GM12878 (cell line): Measurements from ENCODE around the gene CDC16. TPM values are rescaled to one million over a fixed set of nuclear protein-coding genes. Genes with fewer than 3 reads are reported as not detected.
A peak's percentile ranks its signal among the peaks of the same experiment; 100 is the strongest.

ENCODE experiments used
- ATAC-seq: fragments of 200-7000 bp; cut with Tn5 transposase; 3 replicates; pipeline ENCODE4 v1.9.1; 2020; ENCODE audit warnings: mild to moderate bottlenecking, moderate library complexity
- BruUV-seq: library from RNA; stranded (reverse); fragments of 400-500 nt; replicated peaks from 2 replicates; lab custom pipeline; 2021; lab: Mats Ljungman, UMichigan
- CTCF ChIA-PET: fragments of 300-600 bp; sonication (Branson Sonifier 250); formaldehyde crosslinking; extraction: SDS; loops from one replicate; lab custom pipeline; 2021; ENCODE audit warnings: inconsistent platforms; lab: Yijun Ruan, JAX
- POLR2A ChIA-PET: fragments of 350-600 bp; formaldehyde crosslinking; extraction: SDS; loops from one replicate; lab custom pipeline; 2021; ENCODE audit warnings: inconsistent platforms; lab: Charles Lee
- RAD21 ChIA-PET: fragments of 300-600 bp; sonication (Branson Sonifier 250); formaldehyde crosslinking; loops from one replicate; lab custom pipeline; 2023; ENCODE audit warnings: antibody characterized with exemption; ENCODE audit not compliant: unreplicated experiment; lab: Charles Lee
- SMC1A ChIA-PET: fragments of 300-600 bp; sonication (Branson Sonifier 250); formaldehyde crosslinking; loops from one replicate; lab custom pipeline; 2023; ENCODE audit not compliant: unreplicated experiment, uncharacterized antibody; lab: Charles Lee
- DNase-seq: peaks from one replicate; pipeline ENCODE4 v3.0.0-alpha.2; 2011; ENCODE audit warnings: low read depth, low spot score
- FAIRE-seq: peaks from 3 replicates; lab custom pipeline; 2011; peaks lifted over from hg19 to GRCh38; lab: Jason Lieb, UNC
- H2AFZ ChIP-seq: 2 replicates; pipeline ENCODE4 v1.6.0; 2011; ENCODE audit warnings: low read depth, low read length, control low read depth; ENCODE audit not compliant: control insufficient read depth
- H3K27ac ChIP-seq: 2 replicates; pipeline ENCODE4 v1.5.1; 2011; ENCODE audit warnings: control low read depth; ENCODE audit not compliant: control insufficient read depth, insufficient read depth
- H3K27me3 ChIP-seq, 2 experiments: replicated peaks in 1 of 2; 2 replicates each; pipeline versions ENCODE4 v1.6.0 to v1.6.1; 2011; ENCODE audit warnings: low read length in 1 of 2; ENCODE audit not compliant: control insufficient read depth in 2 of 2, insufficient read depth in 2 of 2
- H3K36me3 ChIP-seq, 2 experiments: 2 replicates each; pipeline ENCODE4 v1.5.1; 2011; ENCODE audit warnings: low read length in 1 of 2; ENCODE audit not compliant: control insufficient read depth in 2 of 2, insufficient read depth in 2 of 2
- H3K4me1 ChIP-seq: 2 replicates; pipeline ENCODE4 v1.6.1; 2011; ENCODE audit warnings: mild to moderate bottlenecking, low read length, moderate library complexity, mixed read lengths; ENCODE audit not compliant: control insufficient read depth, insufficient read depth
- H3K4me2 ChIP-seq: 2 replicates; pipeline ENCODE4 v1.6.0; 2011; ENCODE audit warnings: control low read depth; ENCODE audit not compliant: control insufficient read depth, insufficient read depth
- H3K4me3 ChIP-seq: fragments of 200-600 bp; sonication (generic); 2 replicates; pipeline ENCODE4 v1.5.1; 2016
- H3K79me2 ChIP-seq: 2 replicates; pipeline ENCODE4 v1.6.0; 2011; ENCODE audit warnings: low read length; ENCODE audit not compliant: control insufficient read depth, insufficient read depth
- H3K9ac ChIP-seq: 2 replicates; pipeline ENCODE4 v1.8.0; 2011; ENCODE audit warnings: low read length, control low read depth, mixed read lengths; ENCODE audit not compliant: control insufficient read depth, insufficient read depth
- H3K9me3 ChIP-seq: replicated peaks from 3 replicates; pipeline ENCODE4 v1.5.1; 2011; ENCODE audit warnings: mild to moderate bottlenecking, low read length; ENCODE audit not compliant: control insufficient read depth, insufficient read depth
- H4K20me1 ChIP-seq: 2 replicates; pipeline ENCODE4 v1.6.0; 2011; ENCODE audit not compliant: control insufficient read depth, insufficient read depth
- FOS ChIP-seq: IDR thresholded peaks from 3 replicates; pipeline ENCODE4 v1.6.1; 2011; ENCODE audit warnings: borderline replicate concordance; ENCODE audit not compliant: insufficient read length; ENCODE audit errors: extremely low read depth
- JUND ChIP-seq: IDR thresholded peaks from 2 replicates; pipeline ENCODE4 v1.6.1; 2012; ENCODE audit warnings: low read depth, mild to moderate bottlenecking, low read length, improper control_type of control experiment, moderate library complexity
- KLF5 ChIP-seq: fragments of 450-650 bp; IDR thresholded peaks from 2 replicates; pipeline ENCODE4 v1.6.1; 2014; ENCODE audit warnings: mild to moderate bottlenecking; ENCODE audit not compliant: partially characterized antibody
- NFYA ChIP-seq: IDR thresholded peaks from 2 replicates; pipeline ENCODE4 v1.6.1; 2011; ENCODE audit warnings: low read depth, mild to moderate bottlenecking, low read length, improper control_type of control experiment, borderline replicate concordance
- RELA ChIP-seq: fragments of 450-650 bp; IDR thresholded peaks from 2 replicates; pipeline ENCODE4 v1.8.0; 2014; ENCODE audit warnings: borderline replicate concordance; ENCODE audit not compliant: partially characterized antibody
- RFX5 ChIP-seq: IDR thresholded peaks from 2 replicates; pipeline ENCODE4 v1.6.1; 2011; ENCODE audit warnings: low read depth, low read length, improper control_type of control experiment
- RUNX3 ChIP-seq: IDR thresholded peaks from 2 replicates; pipeline ENCODE4 v1.6.1; 2012; ENCODE audit warnings: low read length, inconsistent platforms
- SIX5 ChIP-seq: IDR thresholded peaks from 2 replicates; pipeline ENCODE4 v1.6.1; 2011; ENCODE audit warnings: mild to moderate bottlenecking, low read depth, low read length, moderate library complexity; ENCODE audit not compliant: severe bottlenecking
- SP1 ChIP-seq: IDR thresholded peaks from one replicate; pipeline ENCODE4 v1.6.1; 2011; ENCODE audit warnings: low read depth, low read length
- SREBF1 ChIP-seq: IDR thresholded peaks from 2 replicates; pipeline ENCODE4 v1.6.1; 2012; ENCODE audit warnings: mild to moderate bottlenecking, low read length
- WRNIP1 ChIP-seq: IDR thresholded peaks from 2 replicates; pipeline ENCODE4 v1.6.1; 2011; ENCODE audit warnings: low read depth, low read length, improper control_type of control experiment, borderline replicate concordance
- ZNF384 ChIP-seq: IDR thresholded peaks from 2 replicates; pipeline ENCODE4 v1.6.1; 2012; ENCODE audit warnings: low read depth, mild to moderate bottlenecking, low read length, improper control_type of control experiment, borderline replicate concordance
- WGBS: methylation state at CpG from one replicate; pipeline ENCODE4 v1.1.6; 2016; ENCODE audit warnings: low lambda C conversion rate; ENCODE audit not compliant: insufficient replicate concordance, insufficient coverage; ENCODE audit errors: missing lambda C conversion rate; 5-methylcytosine and 5-hydroxymethylcytosine counted together
- in situ Hi-C: fragments of 300-500 bp; cut with MboI; formaldehyde crosslinking; loops from 9 replicates; pipeline ENCODE4 v1.14.3; 2018; ENCODE audit warnings: mixed read lengths
- intact Hi-C: fragments of 100-400 bp; cut with micrococcal nuclease; formaldehyde crosslinking; loops from one replicate; pipeline ENCODE4 v1.14.2; 2022; ENCODE audit not compliant: unreplicated experiment
- polyA plus RNA-seq, 11 experiments: library from polyadenylated mRNA; depleted of rRNA in 4 of 11; unstranded in 6 of 11; stranded (reverse) in 5 of 11; fragments of >200 nt; fragmentation: Nextera tagmentation in 4 of 11; fragmentation: Illumina TruSeq in 1 of 11; extraction: Ambion mirVana in 4 of 11; extraction: Trizol in 1 of 11; gene quantifications; 1 replicate in 1 of 11; 2 replicates in 10 of 11; pipeline versions ENCODE4 v1.2.1 to v1.2.3, GENCODE V29; 2011 to 2016; ENCODE audit warnings: inconsistent platforms in 2 of 11, missing spikeins in 2 of 11, low read depth in 1 of 11
- total RNA-seq, 4 experiments: library from RNA; depleted of rRNA in 3 of 4; stranded (reverse); fragments of >200 nt in 3 of 4; fragmentation: Illumina TruSeq in 1 of 4; extraction: Trizol in 1 of 4; gene quantifications; 2 replicates each; pipeline versions ENCODE4 v1.2.1 to v1.2.3, GENCODE V29; 2013 to 2021
- TF ChIP-seq, protein P1 (sequence below): IDR thresholded peaks from 2 replicates; pipeline ENCODE4 v1.6.1; 2011; ENCODE audit warnings: borderline replicate concordance, low read depth, mild to moderate bottlenecking, moderate library complexity, mixed read lengths, low read length; ENCODE audit not compliant: insufficient read depth; ENCODE audit errors: extremely low read length
- TF ChIP-seq, protein P2 (sequence below): fragments of 150-350 bp; IDR thresholded peaks from 2 replicates; pipeline ENCODE4 v1.6.1; 2014; ENCODE audit warnings: mild to moderate bottlenecking, low read depth, low read length

Gene CDC16
- total and polyA plus RNA-seq, 10 of the 15 experiments (the other 5 are each of a cell fraction or from before 2014, with no cell fraction given), result 15.4 to 92.9 (median 31.4) TPM

GRCh38 chr13:114236227-114236626 lies 1.5 kb downstream of the CDC16 start:
- Histone ChIP-seq H3K79me2 (peaks cover 22% of the 10 kb centered on the region), H3K27me3 (no peaks in the 10 kb centered on the region), H3K9me3 (no peaks in the 10 kb centered on the region), H3K4me3 (peak overlapping the region; percentile 97), H3K4me2 (peak overlapping the region; percentile 95), H3K27ac (no peak overlapping the region), H3K4me1 (no peaks in the 10 kb centered on the region), H2AFZ (no peak overlapping the region)
- WGBS, result 74% methylated on average over 4 of the region's 4 CpGs
- RAD21 ChIA-PET, result interaction anchor here (0.7 to 1.4 kb wide), 4 partner anchors 13 to 288 kb away, joined by 3 read pairs; no protein-coding TSS in a partner anchor
- no TSS peak for BruUV-seq
- SMC1A ChIA-PET, result interaction anchor here (1.1 to 1.9 kb wide), 6 partner anchors 16 to 103 kb away, joined by 3 to 7 read pairs (median 4); no protein-coding TSS in a partner anchor
- FAIRE-seq (no peak), ATAC-seq (no peak), DNase-seq (no peak)
- CTCF ChIA-PET, result interaction anchor here (0.6 to 1.6 kb wide), 6 partner anchors 10 to 105 kb away, joined by 3 to 4 read pairs (median 4); no protein-coding TSS in a partner anchor
- in situ Hi-C loops (no loop called here), intact Hi-C loops (no loop called here)
- TF ChIP-seq SP1 (no peak), NFYA (no peak), SIX5 (no peak), RELA (no peak), JUND (no peak), FOS (no peak), KLF5 (no peak), RUNX3 (no peak), SREBF1 (no peak), ZNF384 (no peak), RFX5 (no peak), WRNIP1 (no peak)
- TF ChIP-seq, protein P1, sequence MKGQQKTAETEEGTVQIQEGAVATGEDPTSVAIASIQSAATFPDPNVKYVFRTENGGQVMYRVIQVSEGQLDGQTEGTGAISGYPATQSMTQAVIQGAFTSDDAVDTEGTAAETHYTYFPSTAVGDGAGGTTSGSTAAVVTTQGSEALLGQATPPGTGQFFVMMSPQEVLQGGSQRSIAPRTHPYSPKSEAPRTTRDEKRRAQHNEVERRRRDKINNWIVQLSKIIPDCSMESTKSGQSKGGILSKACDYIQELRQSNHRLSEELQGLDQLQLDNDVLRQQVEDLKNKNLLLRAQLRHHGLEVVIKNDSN, result no peak
- TF ChIP-seq, protein P2, sequence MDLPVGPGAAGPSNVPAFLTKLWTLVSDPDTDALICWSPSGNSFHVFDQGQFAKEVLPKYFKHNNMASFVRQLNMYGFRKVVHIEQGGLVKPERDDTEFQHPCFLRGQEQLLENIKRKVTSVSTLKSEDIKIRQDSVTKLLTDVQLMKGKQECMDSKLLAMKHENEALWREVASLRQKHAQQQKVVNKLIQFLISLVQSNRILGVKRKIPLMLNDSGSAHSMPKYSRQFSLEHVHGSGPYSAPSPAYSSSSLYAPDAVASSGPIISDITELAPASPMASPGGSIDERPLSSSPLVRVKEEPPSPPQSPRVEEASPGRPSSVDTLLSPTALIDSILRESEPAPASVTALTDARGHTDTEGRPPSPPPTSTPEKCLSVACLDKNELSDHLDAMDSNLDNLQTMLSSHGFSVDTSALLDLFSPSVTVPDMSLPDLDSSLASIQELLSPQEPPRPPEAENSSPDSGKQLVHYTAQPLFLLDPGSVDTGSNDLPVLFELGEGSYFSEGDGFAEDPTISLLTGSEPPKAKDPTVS, result no peak
- TF ChIP-seq, all 136 proteins: peak for 0
- Histone ChIP-seq H3K9ac (peak overlapping the region; percentile 70), H4K20me1 (no peaks in the 10 kb centered on the region), H3K36me3 (peaks cover 3 to 27% of the 10 kb centered on the region in 2 experiments)
- POLR2A ChIA-PET, result interaction anchor here (0.9 kb wide), 1 partner anchor 43 kb away, joined by 4 read pairs; no protein-coding TSS in a partner anchor
